Bronchial epithelial cell (primary cell): ENCODE measurements around the gene EYA2. TPM values are rescaled to one million over a fixed set of nuclear protein-coding genes. Genes with fewer than 3 reads are reported as not detected.
"Not testable (repeated sequence)": the region's sequence is repeated elsewhere in the genome, so short reads cannot be mapped to it uniquely, and the experiment has no call there.

ENCODE experiments used
- DNase-seq: peaks from one replicate; pipeline ENCODE4 v3.0.0-alpha.2; 2010; ENCODE audit warnings: low read depth
- FAIRE-seq: peaks from 2 replicates; lab custom pipeline; 2011; peaks lifted over from hg19 to GRCh38; lab: Jason Lieb, UNC
- H3K27me3 ChIP-seq: 2 replicates; pipeline ENCODE4 v1.5.1; 2011; ENCODE audit warnings: low read length; ENCODE audit not compliant: control insufficient read depth, insufficient read depth
- H3K36me3 ChIP-seq: 2 replicates; pipeline ENCODE4 v1.5.1; 2011; ENCODE audit warnings: low read length; ENCODE audit not compliant: control insufficient read depth, insufficient read depth
- H3K4me3 ChIP-seq: 2 replicates; pipeline ENCODE4 v1.5.1; 2011; ENCODE audit warnings: mild to moderate bottlenecking, low read depth, low read length, control low read depth
- total RNA-seq: library from RNA; depleted of rRNA; stranded (reverse); fragments of >200 nt; gene quantifications from 2 replicates; pipeline ENCODE4 v1.2.1, GENCODE V29; 2014
- TF ChIP-seq, protein P1 (sequence below): IDR thresholded peaks from 2 replicates; pipeline ENCODE4 v1.5.1; 2011; ENCODE audit warnings: mild to moderate bottlenecking, moderate library complexity, low read length, control low read depth, inconsistent platforms; ENCODE audit not compliant: insufficient read depth, severe bottlenecking

The EYA2 gene
- total RNA-seq, 1 donor from 2014 or later, result 8.4 TPM

GRCh38 chr20:46929902-46930301 is 35.3 kb downstream of the EYA2 start:
- Histone ChIP-seq H3K27me3 (no peaks in the 10 kb centered on the region), H3K36me3 (peaks cover 2% of the 10 kb centered on the region), H3K4me3 (no peak overlapping the region)
- TF ChIP-seq, protein P1, sequence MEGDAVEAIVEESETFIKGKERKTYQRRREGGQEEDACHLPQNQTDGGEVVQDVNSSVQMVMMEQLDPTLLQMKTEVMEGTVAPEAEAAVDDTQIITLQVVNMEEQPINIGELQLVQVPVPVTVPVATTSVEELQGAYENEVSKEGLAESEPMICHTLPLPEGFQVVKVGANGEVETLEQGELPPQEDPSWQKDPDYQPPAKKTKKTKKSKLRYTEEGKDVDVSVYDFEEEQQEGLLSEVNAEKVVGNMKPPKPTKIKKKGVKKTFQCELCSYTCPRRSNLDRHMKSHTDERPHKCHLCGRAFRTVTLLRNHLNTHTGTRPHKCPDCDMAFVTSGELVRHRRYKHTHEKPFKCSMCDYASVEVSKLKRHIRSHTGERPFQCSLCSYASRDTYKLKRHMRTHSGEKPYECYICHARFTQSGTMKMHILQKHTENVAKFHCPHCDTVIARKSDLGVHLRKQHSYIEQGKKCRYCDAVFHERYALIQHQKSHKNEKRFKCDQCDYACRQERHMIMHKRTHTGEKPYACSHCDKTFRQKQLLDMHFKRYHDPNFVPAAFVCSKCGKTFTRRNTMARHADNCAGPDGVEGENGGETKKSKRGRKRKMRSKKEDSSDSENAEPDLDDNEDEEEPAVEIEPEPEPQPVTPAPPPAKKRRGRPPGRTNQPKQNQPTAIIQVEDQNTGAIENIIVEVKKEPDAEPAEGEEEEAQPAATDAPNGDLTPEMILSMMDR, result no peak
- DNase-seq (no peak), FAIRE-seq (no peak)

GRCh38 chr20:46930640-46931339 is 36.1 kb downstream of the EYA2 start:
- no peaks in the 10 kb centered on the region for H3K27me3 ChIP-seq
- DNase-seq, result no peak
- no peak for FAIRE-seq
- no peak overlapping the region for H3K4me3 ChIP-seq
- TF ChIP-seq, protein P1, result no peak
- peaks cover 2% of the 10 kb centered on the region for H3K36me3 ChIP-seq

GRCh38 chr20:46931699-46932098 is 37.1 kb downstream of the EYA2 start:
- DNase-seq, result no peak
- TF ChIP-seq, protein P1, result no peak
- peaks cover 2% of the 10 kb centered on the region for H3K36me3 ChIP-seq
- FAIRE-seq, result no peak
- H3K4me3 ChIP-seq, result no peak overlapping the region
- no peaks in the 10 kb centered on the region for H3K27me3 ChIP-seq

DNA sequence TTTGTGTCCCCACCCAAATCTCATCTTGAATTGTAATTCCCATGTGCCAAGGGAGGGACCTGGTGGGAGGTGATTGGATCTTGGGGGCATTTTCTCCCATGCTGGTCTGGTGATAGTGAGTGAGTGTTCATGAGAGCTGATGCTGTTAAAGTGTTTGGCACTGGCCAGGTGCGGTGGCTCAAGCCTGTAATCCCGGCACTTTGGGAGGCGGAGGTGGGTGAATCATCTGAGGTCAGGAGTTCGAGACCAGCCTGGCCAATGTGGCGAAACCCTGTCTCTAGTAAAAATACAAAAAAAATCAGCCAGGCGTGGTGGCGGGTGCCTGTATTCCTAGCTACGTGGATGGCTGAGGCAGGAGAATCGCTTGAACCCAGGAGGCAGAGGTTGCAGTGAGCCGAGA is 37.8 kb downstream of the EYA2 start:
- not testable (repeated sequence) for H3K4me3 ChIP-seq, H3K36me3 ChIP-seq, FAIRE-seq, H3K27me3 ChIP-seq, DNase-seq

DNA sequence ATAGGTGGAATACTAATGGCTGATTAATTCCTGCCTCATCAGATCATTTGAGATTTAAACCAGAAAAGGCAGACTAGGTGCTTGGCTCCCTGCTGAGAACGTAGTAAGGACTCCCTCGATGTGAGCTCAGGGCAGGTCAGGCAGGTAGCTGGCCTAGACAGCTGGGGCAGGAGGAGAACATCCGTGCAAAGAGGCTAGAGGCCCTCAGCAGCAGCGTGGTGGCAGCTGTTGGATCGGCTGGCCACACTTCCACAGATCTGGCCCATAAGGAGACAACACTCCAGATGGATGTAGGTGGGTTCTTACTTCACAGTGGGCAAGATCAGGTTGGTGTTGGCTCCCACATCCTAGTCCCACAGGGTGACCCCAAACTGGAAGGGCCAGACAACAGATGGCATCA is 38.5 kb downstream of the EYA2 start:
- FAIRE-seq, result peak; percentile 87
- no peak for DNase-seq
- H3K4me3 ChIP-seq, result no peak overlapping the region
- TF ChIP-seq, protein P1, result no peak
- H3K36me3 ChIP-seq, result peaks cover 2% of the 10 kb centered on the region
- H3K27me3 ChIP-seq, result no peaks in the 10 kb centered on the region

DNA sequence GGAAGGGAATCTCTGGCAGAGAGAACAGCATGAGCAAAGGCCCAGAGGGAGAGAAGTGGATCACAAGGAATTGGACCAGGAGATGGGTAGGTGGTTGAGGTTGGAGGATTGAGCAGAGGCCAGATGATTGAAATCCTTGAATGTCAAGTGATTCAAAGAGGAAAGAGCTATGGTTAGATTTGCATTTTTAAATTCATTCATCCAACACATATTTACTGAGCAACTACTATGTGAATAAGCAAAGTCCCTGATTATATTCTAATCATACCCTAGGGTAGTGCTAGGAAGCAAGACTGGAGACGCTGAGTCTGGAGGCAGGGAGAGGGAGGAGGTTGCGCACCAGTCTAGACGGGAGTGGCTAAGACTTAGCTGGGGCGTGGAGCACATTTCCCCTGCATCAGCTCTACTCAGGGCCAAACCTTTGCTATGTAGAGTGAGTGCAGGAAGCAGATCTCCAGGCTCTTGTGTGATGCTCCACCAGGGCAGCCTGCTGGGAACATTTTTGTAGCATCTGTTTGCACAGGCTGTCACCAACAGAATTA is 40.2 kb downstream of the EYA2 start:
- peaks cover 2% of the 10 kb centered on the region for H3K36me3 ChIP-seq
- TF ChIP-seq, protein P1, result no peak
- DNase-seq (no peak), FAIRE-seq (no peak)
- no peaks in the 10 kb centered on the region for H3K27me3 ChIP-seq
- H3K4me3 ChIP-seq, result no peak overlapping the region
